NCI-H2171 (cell line): ENCODE data around the gene SCFD2.
A peak's percentile ranks its signal among the peaks of the same experiment; 100 is the strongest.
"Not testable (repeated sequence)": the region's sequence is repeated elsewhere in the genome, so short reads cannot be mapped to it uniquely, and the experiment has no call there.

Experiments used
- DNase-seq: peaks from one replicate; lab custom pipeline; 2025; lab: John Stamatoyannopoulos, UW

Gene SCFD2

GRCh38 chr4:53237811-53238210 is 128.1 kb downstream of the SCFD2 start:
- not testable (repeated sequence) for DNase-seq

GRCh38 chr4:53236624-53237023 is 129.2 kb downstream of the SCFD2 start:
- not testable (repeated sequence) for DNase-seq

GRCh38 chr4:53235547-53235946 is 130.3 kb downstream of the SCFD2 start:
- DNase-seq, result no peak

- DNase-seq, result no peak
Measured at GRCh38 chr4:53234669-53235068, 131.2 kb downstream of the SCFD2 start.

- no peak for DNase-seq
Measured at GRCh38 chr4:53234111-53234510, 131.8 kb downstream of the SCFD2 start.

GRCh38 chr4:53233114-53233795 is 132.6 kb downstream of the SCFD2 start:
- no peak for DNase-seq

- no peak for DNase-seq
Measured at GRCh38 chr4:53232371-53232770, 133.5 kb downstream of the SCFD2 start.

GRCh38 chr4:53228036-53228435 is 137.8 kb downstream of the SCFD2 start:
- no peak for DNase-seq

GRCh38 chr4:53227451-53227850 is 138.4 kb downstream of the SCFD2 start:
- no peak for DNase-seq

GRCh38 chr4:53221832-53222480 is 143.9 kb downstream of the SCFD2 start:
- no peak for DNase-seq

GRCh38 chr4:53219148-53219547 is 146.7 kb downstream of the SCFD2 start:
- DNase-seq, result not testable (repeated sequence)

- DNase-seq, result no peak
Measured at GRCh38 chr4:53208753-53209152, 157.1 kb downstream of the SCFD2 start.

- DNase-seq, result no peak
Measured at GRCh38 chr4:53205970-53206369, 159.9 kb downstream of the SCFD2 start.

- DNase-seq, result no peak
Measured at GRCh38 chr4:53199356-53199755, 166.5 kb downstream of the SCFD2 start.

GRCh38 chr4:53197772-53198142 is 168.1 kb downstream of the SCFD2 start:
- no peak for DNase-seq

GRCh38 chr4:53196882-53197771 is 168.7 kb downstream of the SCFD2 start:
- DNase-seq, result peak; percentile 0

- DNase-seq, result no peak
Measured at GRCh38 chr4:53195815-53196661, 169.8 kb downstream of the SCFD2 start.

- DNase-seq, result no peak
Measured at GRCh38 chr4:53194727-53195126, 171.1 kb downstream of the SCFD2 start.

GRCh38 chr4:53193111-53193510 is 172.8 kb downstream of the SCFD2 start:
- no peak for DNase-seq

GRCh38 chr4:53192496-53192895 is 173.4 kb downstream of the SCFD2 start:
- DNase-seq, result no peak

- no peak for DNase-seq
Measured at GRCh38 chr4:53191997-53192396, 173.9 kb downstream of the SCFD2 start.

GRCh38 chr4:53189011-53189410 is 176.8 kb downstream of the SCFD2 start:
- DNase-seq, result no peak
